ENCODE measurements around the gene RASGRP3. TPM values are rescaled to one million over a fixed set of nuclear protein-coding genes. Genes with fewer than 3 reads are reported as not detected.

Gene RASGRP3
- total and polyA plus RNA-seq, 2 of the 13 experiments (the other 11 are each of a cell fraction or from before 2014, with no cell fraction given): 0.01 TPM; not detected in 1

DNA sequence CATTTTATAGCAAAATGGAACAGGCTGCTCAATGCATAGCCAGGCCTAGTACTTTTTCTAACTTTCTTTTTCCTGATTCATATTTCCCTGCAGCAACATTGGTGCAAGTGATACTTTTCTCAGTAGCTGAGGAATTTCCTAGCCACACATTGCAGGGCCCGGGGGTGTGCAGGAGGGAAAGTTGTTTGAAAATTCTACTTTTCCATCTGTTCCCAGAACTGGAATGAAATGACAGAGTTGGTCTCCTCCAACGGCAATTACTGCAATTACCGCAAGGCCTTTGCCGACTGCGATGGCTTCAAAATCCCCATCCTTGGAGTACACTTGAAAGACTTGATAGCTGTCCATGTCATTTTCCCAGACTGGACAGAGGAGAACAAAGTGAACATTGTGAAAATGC is 50.5 kb downstream of the RASGRP3 start (continued):
- TF ChIP-seq, protein P1, sequence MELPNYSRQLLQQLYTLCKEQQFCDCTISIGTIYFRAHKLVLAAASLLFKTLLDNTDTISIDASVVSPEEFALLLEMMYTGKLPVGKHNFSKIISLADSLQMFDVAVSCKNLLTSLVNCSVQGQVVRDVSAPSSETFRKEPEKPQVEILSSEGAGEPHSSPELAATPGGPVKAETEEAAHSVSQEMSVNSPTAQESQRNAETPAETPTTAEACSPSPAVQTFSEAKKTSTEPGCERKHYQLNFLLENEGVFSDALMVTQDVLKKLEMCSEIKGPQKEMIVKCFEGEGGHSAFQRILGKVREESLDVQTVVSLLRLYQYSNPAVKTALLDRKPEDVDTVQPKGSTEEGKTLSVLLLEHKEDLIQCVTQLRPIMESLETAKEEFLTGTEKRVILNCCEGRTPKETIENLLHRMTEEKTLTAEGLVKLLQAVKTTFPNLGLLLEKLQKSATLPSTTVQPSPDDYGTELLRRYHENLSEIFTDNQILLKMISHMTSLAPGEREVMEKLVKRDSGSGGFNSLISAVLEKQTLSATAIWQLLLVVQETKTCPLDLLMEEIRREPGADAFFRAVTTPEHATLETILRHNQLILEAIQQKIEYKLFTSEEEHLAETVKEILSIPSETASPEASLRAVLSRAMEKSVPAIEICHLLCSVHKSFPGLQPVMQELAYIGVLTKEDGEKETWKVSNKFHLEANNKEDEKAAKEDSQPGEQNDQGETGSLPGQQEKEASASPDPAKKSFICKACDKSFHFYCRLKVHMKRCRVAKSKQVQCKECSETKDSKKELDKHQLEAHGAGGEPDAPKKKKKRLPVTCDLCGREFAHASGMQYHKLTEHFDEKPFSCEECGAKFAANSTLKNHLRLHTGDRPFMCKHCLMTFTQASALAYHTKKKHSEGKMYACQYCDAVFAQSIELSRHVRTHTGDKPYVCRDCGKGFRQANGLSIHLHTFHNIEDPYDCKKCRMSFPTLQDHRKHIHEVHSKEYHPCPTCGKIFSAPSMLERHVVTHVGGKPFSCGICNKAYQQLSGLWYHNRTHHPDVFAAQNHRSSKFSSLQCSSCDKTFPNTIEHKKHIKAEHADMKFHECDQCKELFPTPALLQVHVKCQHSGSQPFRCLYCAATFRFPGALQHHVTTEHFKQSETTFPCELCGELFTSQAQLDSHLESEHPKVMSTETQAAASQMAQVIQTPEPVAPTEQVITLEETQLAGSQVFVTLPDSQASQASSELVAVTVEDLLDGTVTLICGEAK (IDR thresholded peaks at IDR 0.05): no peak
- TF ChIP-seq, protein P1 (CRISPR knock-in tag; IDR thresholded peaks at IDR 0.05): no peak
- TF ChIP-seq CENPT (CRISPR knock-in tag; IDR thresholded peaks at IDR 0.05; ENCODE audit: low read depth): no peak

DNA sequence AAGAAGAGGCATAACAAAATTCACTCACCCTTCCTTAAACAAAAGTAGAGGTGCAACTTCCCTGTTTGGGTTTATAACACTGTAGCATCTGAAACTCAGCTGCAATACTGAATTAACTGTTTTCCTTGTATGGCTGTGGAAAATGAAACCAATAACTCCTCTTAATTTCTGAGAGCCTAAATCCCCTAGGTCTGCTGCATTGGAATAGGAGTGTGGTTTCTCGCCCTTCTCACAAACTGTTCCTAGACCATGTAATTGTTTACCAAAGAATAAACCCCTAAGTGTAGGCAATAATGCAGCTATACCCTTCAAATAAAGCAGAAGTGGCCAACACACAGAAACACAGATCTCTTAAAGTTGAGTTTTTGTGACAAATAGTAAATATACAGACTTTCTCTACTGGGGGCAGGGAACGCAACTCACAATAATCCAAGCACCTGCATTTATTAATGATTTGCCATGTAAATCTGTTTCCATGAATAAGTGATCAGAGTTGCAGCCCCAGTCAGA is 52.0 kb downstream of the RASGRP3 start:
- H2AFZ ChIP-seq (ENCODE audit: low read length): no peak overlapping the region
- CTCF ChIA-PET (ENCODE audit: low intra/inter-chr PET ratio, low total read pairs): no interaction called here
- in situ Hi-C loops (cut with HindIII; ENCODE audit: extremely low pct_ligation_motif_present, low pct_unique_long_range_greater_than_20kb) (no loop called here), intact Hi-C loops (cut with micrococcal nuclease; ENCODE audit: unreplicated experiment) (no loop called here)
- H3K36me3 ChIP-seq (replicated peaks in 1 of 2; ENCODE audit: control insufficient read depth in 1 of 2, insufficient read depth in 2 of 2, low read length in 2 of 2): no peaks in the 10 kb centered on the region
- BruUV-seq (replicated peaks): no TSS peak
- H3K9me3 ChIP-seq (ENCODE audit: low read length): no peaks in the 10 kb centered on the region
- no peaks in the 10 kb centered on the region for H3K79me2 ChIP-seq (ENCODE audit: insufficient read depth, low read length)
- H3K4me1 ChIP-seq (ENCODE audit: insufficient read depth, low read length): no peaks in the 10 kb centered on the region
- no peak overlapping the region for H3K4me3 ChIP-seq (replicated peaks in 1 of 3; ENCODE audit: insufficient read depth in 1 of 3, low read depth in 2 of 3, low read length in 3 of 3)
- no peak overlapping the region for H3K4me2 ChIP-seq (ENCODE audit: low read depth, low read length)
- DNase-seq (ENCODE audit: low spot score) (no peak), FAIRE-seq (no peak), ATAC-seq (no peak)
- no peak overlapping the region for H3K27ac ChIP-seq (ENCODE audit: extremely low read length, insufficient read depth, low read length)
- H3K27me3 ChIP-seq (ENCODE audit: control insufficient read depth in 1 of 2, insufficient read depth in 2 of 2, low read length in 2 of 2): no peaks in the 10 kb centered on the region; a peak in 1 of 5 replicates
- no peak overlapping the region for H3K9ac ChIP-seq (ENCODE audit: insufficient read depth, low read depth, low read length)
- POLR2A ChIA-PET: no interaction called here
- 42% methylated on average over 2 of the region's 2 CpGs for WGBS (ENCODE audit: low lambda C conversion rate)
- no peaks in the 10 kb centered on the region for H4K20me1 ChIP-seq (ENCODE audit: insufficient read depth, low read length)
- TF ChIP-seq, protein P2, sequence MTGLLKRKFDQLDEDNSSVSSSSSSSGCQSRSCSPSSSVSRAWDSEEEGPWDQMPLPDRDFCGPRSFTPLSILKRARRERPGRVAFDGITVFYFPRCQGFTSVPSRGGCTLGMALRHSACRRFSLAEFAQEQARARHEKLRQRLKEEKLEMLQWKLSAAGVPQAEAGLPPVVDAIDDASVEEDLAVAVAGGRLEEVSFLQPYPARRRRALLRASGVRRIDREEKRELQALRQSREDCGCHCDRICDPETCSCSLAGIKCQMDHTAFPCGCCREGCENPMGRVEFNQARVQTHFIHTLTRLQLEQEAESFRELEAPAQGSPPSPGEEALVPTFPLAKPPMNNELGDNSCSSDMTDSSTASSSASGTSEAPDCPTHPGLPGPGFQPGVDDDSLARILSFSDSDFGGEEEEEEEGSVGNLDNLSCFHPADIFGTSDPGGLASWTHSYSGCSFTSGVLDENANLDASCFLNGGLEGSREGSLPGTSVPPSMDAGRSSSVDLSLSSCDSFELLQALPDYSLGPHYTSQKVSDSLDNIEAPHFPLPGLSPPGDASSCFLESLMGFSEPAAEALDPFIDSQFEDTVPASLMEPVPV (CRISPR knock-in tag; IDR thresholded peaks at IDR 0.05): no peak
- TF ChIP-seq SMAD3 (CRISPR knock-in tag; IDR thresholded peaks at IDR 0.05): no peak
- no peak for TF ChIP-seq ZNF615 (CRISPR knock-in tag; IDR thresholded peaks at IDR 0.05; ENCODE audit: borderline replicate concordance)
- no peak for TF ChIP-seq KDM5B (CRISPR knock-in tag; IDR thresholded peaks at IDR 0.05; ENCODE audit: borderline replicate concordance)
- TF ChIP-seq, protein P3, sequence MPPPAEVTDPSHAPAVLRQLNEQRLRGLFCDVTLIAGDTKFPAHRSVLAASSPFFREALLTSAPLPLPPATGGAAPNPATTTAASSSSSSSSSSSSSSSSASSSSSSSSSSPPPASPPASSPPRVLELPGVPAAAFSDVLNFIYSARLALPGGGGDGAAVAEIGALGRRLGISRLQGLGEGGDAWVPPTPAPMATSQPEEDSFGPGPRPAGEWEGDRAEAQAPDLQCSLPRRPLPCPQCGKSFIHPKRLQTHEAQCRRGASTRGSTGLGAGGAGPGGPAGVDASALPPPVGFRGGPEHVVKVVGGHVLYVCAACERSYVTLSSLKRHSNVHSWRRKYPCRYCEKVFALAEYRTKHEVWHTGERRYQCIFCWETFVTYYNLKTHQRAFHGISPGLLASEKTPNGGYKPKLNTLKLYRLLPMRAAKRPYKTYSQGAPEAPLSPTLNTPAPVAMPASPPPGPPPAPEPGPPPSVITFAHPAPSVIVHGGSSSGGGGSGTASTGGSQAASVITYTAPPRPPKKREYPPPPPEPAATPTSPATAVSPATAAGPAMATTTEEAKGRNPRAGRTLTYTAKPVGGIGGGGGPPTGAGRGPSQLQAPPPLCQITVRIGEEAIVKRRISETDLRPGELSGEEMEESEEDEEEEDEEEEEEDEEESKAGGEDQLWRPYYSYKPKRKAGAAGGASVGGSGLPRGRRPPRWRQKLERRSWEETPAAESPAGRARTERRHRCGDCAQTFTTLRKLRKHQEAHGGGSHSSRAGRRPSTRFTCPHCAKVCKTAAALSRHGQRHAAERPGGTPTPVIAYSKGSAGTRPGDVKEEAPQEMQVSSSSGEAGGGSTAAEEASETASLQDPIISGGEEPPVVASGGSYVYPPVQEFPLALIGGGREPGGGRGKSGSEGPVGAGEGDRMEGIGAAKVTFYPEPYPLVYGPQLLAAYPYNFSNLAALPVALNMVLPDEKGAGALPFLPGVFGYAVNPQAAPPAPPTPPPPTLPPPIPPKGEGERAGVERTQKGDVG (CRISPR knock-in tag; IDR thresholded peaks at IDR 0.05; ENCODE audit: borderline replicate concordance): no peak
